Measurements from ENCODE around the gene CYP2S1. TPM values are rescaled to one million over a fixed set of nuclear protein-coding genes. Genes with fewer than 3 reads are reported as not detected.
"Not testable (repeated sequence)": the region's sequence is repeated elsewhere in the genome, so short reads cannot be mapped to it uniquely, and the experiment has no call there.

Gene CYP2S1, protein sequence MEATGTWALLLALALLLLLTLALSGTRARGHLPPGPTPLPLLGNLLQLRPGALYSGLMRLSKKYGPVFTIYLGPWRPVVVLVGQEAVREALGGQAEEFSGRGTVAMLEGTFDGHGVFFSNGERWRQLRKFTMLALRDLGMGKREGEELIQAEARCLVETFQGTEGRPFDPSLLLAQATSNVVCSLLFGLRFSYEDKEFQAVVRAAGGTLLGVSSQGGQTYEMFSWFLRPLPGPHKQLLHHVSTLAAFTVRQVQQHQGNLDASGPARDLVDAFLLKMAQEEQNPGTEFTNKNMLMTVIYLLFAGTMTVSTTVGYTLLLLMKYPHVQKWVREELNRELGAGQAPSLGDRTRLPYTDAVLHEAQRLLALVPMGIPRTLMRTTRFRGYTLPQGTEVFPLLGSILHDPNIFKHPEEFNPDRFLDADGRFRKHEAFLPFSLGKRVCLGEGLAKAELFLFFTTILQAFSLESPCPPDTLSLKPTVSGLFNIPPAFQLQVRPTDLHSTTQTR
- not detected in 2 replicates for total RNA-seq
- not detected for polyA plus RNA-seq (2012)

- no peak for DNase-seq (ENCODE audit: low read depth)
These were observed at the start of gene CYP2S1 for GRCh38 chr19:41192574-41193429. Gene CYP2S1, plus strand, starts transcription at chr19:41193219. Its CDS starts 46 bp downstream, at chr19:41193265.

DNA sequence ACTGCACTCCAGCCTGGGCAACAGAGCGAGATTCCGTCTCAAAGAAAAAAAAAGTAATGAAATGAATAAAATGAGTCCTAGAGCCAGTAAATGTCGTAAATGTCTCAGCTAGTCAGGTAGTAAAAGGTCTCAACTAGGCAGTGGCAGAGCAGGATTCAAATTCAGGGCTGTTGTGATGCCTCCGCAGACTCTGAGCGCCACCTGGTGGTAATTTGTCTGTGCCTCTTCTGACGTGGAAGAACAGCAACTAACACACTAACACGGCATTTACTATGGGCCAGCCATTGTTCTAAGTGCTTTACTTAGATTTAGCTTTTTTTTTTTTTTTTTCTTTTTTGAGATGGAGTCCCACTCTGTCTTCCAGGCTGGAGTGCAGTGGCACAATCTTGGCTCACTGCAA is 48.6 kb upstream of the CYP2S1 start:
- peak; percentile 66 for DNase-seq (ENCODE audit: low read depth)

DNA sequence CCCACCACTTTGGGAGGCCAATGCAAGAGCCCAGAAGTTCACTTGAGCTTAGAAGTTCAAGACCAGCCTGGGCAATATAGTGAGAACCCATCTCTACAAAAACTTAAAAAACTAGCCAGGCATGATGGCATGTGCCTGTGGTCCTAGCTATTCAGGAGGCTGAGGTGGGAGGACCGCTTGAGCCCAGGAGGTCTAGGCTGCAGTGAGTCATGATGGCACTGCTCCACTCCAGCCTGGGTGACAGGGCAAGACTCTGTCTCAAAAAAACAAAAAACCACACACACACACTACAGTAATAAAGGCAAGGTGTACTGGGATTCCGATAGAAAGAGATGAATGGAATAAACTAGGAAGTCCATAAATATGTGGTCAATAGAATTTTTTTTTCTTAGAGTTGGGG is 43.2 kb upstream of the CYP2S1 start:
- DNase-seq (ENCODE audit: low read depth): no peak

DNA sequence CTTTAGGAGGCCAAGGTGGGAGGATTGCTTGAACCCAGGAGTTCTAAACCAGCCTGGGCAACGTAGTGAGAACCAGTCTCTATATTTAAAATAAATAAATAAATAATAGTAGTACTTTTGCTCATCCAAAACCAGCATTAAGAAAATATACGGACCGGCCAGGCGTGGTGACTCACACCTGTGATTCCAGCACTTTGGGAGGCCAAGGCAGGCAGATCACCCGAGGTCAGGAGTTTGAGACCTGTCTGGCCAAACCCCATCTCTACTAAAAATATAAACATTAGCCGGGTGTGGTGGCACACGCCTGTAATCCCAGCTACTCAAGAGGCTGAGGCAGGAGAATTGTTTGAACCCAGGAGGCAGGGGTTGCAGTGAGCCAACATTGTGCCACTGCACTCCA is 42.0 kb upstream of the CYP2S1 start:
- DNase-seq (ENCODE audit: low read depth): not testable (repeated sequence)

GRCh38 chr19:41154060-41154459 is 39.0 kb upstream of the CYP2S1 start:
- DNase-seq (ENCODE audit: low read depth): no peak

GRCh38 chr19:41156207-41156606 is 36.8 kb upstream of the CYP2S1 start:
- no peak for DNase-seq (ENCODE audit: low read depth)

GRCh38 chr19:41159881-41160280 is 33.1 kb upstream of the CYP2S1 start:
- no peak for DNase-seq (ENCODE audit: low read depth)

DNA sequence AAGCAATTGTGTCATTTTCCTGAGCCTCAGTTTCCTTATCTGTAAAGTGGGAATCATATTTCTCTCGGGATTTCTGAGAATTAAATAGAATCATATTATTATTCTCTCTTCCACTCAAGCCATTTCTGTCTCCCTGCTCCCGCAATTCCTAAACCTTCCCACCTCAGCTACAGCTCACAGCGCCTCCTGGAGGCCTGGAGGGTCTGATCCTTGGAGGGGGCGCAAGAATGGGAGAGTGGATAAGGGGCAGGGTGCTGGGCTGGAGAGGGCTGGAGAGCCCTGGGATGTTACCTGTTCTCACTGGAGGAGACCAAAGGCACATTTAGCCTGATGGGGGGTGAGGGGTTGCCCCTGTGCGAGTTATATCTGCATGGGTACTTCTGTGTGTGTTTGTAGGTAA is 31.1 kb upstream of the CYP2S1 start:
- DNase-seq (ENCODE audit: low read depth): no peak

DNA sequence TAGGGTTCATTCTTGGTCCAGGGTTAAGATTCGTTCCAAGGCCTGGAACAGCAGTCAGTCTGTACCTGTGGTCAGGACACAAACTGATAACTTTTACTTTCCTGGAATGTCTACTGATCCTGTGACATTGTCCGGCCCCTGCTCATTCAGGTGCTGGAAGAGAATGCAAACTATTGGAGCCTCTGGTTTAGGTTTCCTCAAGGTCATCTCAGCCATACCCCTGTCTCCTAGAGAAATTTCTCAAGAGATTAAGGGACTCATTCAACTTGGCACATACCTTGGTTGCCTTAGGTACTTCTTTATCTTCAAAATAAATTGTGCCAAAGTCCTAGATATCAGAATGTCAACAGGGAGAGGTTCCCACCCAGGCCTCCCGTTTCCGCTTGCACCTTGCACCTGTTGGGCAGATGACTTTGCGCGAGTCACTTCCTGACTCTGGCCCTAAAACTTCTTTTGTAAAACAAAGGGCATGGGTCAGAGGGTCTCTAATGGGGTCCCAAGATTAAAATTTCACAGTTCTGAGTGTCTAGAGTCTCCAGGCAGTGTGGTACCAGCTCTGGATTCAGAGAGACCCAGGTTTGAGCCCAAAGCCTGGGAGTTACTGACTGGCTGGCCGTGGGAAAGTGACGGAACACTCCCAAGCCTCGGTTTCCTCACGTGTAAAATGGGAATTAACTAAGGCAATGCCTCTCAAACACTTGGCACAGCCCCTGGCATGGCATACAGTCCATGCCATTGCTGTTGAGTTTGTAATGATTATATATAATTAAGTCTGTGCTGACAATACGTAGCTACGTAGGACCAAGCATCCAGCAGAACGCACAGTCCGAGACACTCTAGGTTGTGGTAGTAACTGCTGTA is 25.8 kb upstream of the CYP2S1 start:
- DNase-seq (ENCODE audit: low read depth): no peak

DNA sequence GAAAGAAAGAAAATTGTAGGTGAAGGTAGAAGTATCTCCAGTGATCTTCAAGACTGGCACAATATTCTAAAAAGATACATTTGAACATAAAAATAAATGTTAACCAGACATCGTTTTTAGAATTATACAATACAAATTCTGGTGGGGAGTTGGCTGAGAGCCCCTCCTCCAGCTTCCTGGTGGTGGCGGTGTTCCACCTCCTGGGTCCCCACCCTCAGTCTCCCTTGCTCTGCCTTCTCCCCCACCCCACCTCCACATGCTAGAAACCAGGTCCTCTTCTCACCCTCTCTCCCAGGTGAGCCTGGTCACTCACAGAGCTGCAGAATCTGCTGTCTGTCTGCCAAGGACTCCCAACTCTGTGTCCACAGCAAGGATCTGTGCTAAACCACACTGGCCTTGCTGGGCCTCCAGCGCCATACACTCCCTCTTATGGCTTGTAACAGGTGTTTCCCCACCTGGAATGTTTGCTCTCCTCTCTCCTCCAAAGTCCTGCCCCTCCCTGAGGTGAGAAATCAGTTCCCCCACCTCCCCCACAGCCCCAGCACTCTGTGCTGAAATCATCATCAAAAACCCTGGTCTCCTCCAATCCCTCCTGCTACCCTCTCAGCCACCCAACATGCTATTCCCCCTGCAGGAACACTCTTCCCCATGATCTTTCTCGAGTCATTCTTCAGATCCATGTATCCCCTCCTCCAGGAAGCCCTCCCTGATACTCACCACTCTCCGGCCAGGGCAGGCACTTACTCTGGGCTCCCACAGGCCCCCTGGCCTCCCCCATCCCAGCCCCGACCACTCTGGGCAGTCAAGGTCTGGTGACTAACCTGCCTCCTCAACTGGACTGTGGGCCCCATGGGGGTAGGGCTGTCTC is 20.5 kb upstream of the CYP2S1 start:
- no peak for DNase-seq (ENCODE audit: low read depth)

DNA sequence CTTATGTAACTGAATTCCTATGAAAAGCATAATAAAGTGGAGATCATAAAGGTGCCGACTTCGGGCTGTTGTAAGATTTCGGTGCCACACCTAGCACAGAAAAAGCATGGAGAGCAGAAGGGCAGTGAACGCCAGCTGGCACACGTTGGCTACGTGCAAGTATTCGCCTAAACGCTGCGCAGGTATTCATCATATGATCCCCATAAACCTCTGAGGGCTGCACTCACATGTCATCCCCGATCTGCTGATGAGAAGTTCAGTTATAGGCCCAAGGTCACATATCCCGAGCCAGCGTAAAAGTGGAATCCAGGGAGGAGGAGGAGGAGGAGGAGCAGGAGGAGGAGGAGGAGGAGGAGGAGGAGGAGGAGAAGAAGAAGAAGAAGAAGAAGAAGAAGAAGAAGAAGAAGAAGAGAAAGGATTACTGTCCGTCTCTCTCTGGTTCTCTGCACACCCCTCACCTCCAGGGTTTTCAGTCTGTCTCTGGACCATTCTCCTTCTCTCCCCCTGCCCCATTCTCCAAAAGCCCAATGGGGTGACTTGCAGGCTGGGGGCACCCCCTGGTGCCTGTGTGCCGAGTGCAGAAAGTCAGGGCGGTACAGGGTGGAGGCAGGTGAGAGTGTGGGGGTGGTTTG is 18.6 kb upstream of the CYP2S1 start:
- DNase-seq (ENCODE audit: low read depth): no peak

GRCh38 chr19:41175801-41176777 is 16.9 kb upstream of the CYP2S1 start:
- DNase-seq (ENCODE audit: low read depth): peak; percentile 64

GRCh38 chr19:41180173-41180572 is 12.8 kb upstream of the CYP2S1 start:
- not testable (repeated sequence) for DNase-seq (ENCODE audit: low read depth)

GRCh38 chr19:41186971-41187883 is 5.8 kb upstream of the CYP2S1 start:
- no peak for DNase-seq (ENCODE audit: low read depth)

GRCh38 chr19:41187884-41188279 is 5.1 kb upstream of the CYP2S1 start:
- DNase-seq (ENCODE audit: low read depth): no peak

DNA sequence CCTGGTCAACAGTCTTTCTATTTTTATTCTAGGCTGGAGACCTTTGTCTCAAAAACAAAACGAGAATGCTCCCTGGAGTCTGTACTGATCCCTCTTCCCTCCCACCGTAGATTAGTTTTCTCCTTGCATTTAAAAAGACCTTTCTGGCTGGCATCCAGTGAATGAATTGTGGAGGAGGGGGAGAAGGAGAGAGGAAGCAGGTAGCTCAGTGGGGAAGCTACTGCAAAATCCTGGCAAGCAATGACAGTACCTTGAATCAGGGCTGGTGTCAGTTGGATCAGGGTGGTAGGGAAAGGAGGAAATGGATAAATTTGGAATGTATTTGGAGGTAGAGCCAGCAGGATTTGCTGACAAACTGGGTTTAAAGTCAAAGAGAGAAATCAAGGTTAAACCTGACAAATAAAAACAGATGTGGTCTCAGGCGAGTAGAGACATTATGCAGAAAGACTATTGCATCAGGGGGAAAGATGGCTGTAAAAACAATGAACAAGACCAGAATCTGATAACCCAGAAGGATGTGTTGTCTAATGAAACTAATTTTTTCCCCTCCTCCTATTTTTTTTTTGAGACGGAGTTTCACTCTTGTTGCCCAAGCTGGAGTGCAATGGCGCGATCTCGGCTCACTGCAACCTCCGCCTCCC is 3.5 kb upstream of the CYP2S1 start:
- no peak for DNase-seq (ENCODE audit: low read depth)
